ENCODE results near the gene FAAP20. TPM values are rescaled to one million over a fixed set of nuclear protein-coding genes. Genes with fewer than 3 reads are reported as not detected.
A peak's percentile ranks its signal among the peaks of the same experiment; 100 is the strongest.

FAAP20 gene
- total RNA-seq, 4 donors from 2014 or later: 16.5 to 31.2 (median 25.4) TPM

DNA sequence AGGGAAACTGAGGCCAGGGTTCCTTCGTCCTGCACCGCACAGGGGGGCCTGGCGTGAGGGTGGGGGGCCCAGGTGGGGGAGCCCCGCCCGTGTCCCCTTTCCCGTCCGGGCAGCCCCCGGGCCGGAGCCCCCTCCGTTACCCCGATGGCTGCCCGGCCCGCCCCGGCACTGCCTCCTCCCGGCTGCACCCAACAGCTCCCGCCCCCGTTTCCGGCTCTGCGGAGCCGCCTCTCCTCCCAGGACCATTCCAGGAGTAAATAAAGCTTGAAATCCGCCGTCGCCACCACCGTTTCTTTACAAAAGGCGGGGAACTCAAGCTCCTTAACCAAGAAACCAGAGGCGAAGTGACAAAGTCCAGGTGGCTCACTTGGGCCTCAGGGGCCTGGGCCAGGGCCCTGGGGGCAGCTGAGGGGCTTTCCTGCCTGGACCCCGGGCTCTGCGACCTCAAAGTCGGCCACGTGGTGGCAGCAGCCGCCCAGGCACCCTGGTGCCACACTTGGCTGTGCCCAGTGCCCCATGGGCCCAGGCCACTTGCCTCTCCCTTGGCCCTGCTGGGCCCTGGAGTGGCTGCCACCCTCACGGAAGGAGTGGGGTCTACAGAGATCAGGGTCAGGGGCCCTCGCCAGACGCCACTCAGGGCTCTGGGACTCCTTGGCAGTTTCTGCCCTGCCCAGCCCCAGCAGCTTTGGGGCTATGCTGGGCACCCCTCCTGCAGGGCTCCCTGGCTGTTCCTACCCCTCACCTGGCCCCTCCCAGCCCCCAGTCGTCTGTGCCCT lies 514 bp upstream of the FAAP20 start:
- peak in 1 of 2 donors; percentile 35 for TF ChIP-seq POLR2A (IDR thresholded peaks at IDR 0.05)
- TF ChIP-seq, protein P1, sequence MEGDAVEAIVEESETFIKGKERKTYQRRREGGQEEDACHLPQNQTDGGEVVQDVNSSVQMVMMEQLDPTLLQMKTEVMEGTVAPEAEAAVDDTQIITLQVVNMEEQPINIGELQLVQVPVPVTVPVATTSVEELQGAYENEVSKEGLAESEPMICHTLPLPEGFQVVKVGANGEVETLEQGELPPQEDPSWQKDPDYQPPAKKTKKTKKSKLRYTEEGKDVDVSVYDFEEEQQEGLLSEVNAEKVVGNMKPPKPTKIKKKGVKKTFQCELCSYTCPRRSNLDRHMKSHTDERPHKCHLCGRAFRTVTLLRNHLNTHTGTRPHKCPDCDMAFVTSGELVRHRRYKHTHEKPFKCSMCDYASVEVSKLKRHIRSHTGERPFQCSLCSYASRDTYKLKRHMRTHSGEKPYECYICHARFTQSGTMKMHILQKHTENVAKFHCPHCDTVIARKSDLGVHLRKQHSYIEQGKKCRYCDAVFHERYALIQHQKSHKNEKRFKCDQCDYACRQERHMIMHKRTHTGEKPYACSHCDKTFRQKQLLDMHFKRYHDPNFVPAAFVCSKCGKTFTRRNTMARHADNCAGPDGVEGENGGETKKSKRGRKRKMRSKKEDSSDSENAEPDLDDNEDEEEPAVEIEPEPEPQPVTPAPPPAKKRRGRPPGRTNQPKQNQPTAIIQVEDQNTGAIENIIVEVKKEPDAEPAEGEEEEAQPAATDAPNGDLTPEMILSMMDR (IDR thresholded peaks at IDR 0.05): peak; percentile 87 to 99 (median 94)
- no peaks in the 10 kb centered on the region for H3K27me3 ChIP-seq
- no peaks in the 10 kb centered on the region for H3K9me3 ChIP-seq
- peak; percentile 89 to 96 (median 95) for DNase-seq
- H3K27ac ChIP-seq: peak overlapping the region; percentile 83 to 98 (median 89)
- H3K4me3 ChIP-seq: peak overlapping the region; percentile 59 to 81 (median 68)
- peaks cover 0 to 63% (median 16%) of the 10 kb centered on the region in 4 donors for H3K4me1 ChIP-seq
- no peaks in the 10 kb centered on the region for H3K36me3 ChIP-seq

- Histone ChIP-seq H3K36me3 (no peaks in the 10 kb centered on the region), H3K4me1 (peaks cover 0 to 61% (median 14%) of the 10 kb centered on the region in 4 donors), H3K27ac (peak overlapping the region; percentile 83 to 98 (median 89)), H3K4me3 (peak overlapping the region; percentile 59 to 81 (median 68)), H3K9me3 (no peaks in the 10 kb centered on the region), H3K27me3 (no peaks in the 10 kb centered on the region)
- TF ChIP-seq, protein P1 (IDR thresholded peaks at IDR 0.05): no peak
- TF ChIP-seq POLR2A (IDR thresholded peaks at IDR 0.05): no peak
- DNase-seq: no peak
Measured at GRCh38 chr1:2193514-2194281, 874 bp downstream of the FAAP20 start.

GRCh38 chr1:2192031-2192995 lies 2.3 kb downstream of the FAAP20 start:
- peak overlapping the region in 3 of 4 donors; percentile 50 to 89 (median 60) for H3K27ac ChIP-seq
- no peaks in the 10 kb centered on the region for H3K9me3 ChIP-seq
- no peaks in the 10 kb centered on the region for H3K27me3 ChIP-seq
- TF ChIP-seq, protein P1 (IDR thresholded peaks at IDR 0.05): no peak
- DNase-seq: no peak
- H3K36me3 ChIP-seq: no peaks in the 10 kb centered on the region
- H3K4me3 ChIP-seq: no peak overlapping the region
- H3K4me1 ChIP-seq: peaks cover 0 to 56% (median 14%) of the 10 kb centered on the region in 4 donors

DNA sequence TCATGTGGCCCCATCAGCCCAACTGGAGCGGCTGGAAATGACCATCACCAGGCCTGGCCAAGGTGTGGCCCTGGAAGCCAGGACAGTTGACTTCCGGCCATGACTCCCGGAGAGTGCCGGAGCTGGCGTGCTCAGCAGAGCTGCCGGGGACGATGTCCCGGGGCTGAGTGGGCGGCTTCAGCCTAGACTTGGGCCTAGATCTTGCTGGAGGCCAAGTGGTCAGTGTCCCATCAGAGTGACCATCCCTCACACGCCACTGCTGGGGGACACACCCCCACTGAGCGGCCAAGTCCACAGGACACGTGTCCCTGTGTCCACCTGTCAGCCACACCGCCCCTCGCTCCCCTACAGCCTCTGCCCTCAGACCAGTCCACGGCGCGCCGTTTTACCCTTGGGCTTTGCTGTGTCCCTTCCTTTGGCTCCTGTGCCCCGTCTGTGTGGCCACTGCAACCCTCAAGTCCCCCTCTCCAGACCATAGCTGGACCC lies 4.0 kb downstream of the FAAP20 start:
- Histone ChIP-seq H3K36me3 (peaks cover 0 to 2% (median 0%) of the 10 kb centered on the region in 3 donors), H3K27me3 (no peaks in the 10 kb centered on the region), H3K9me3 (no peaks in the 10 kb centered on the region), H3K4me3 (peak overlapping the region; percentile 39 to 61 (median 50)), H3K27ac (peak overlapping the region; percentile 76 to 90 (median 84)), H3K4me1 (peaks cover 0 to 52% (median 11%) of the 10 kb centered on the region in 4 donors)
- DNase-seq: no peak
- TF ChIP-seq POLR2A (IDR thresholded peaks at IDR 0.05): no peak
- TF ChIP-seq, protein P1 (IDR thresholded peaks at IDR 0.05): no peak

All from Peyer's patch (tissue), 4 donors.